Endothelial cell of coronary artery (primary cell): ENCODE data around the gene GCM1. TPM values are rescaled to one million over a fixed set of nuclear protein-coding genes. Genes with fewer than 3 reads are reported as not detected.

Source experiments
- total RNA-seq: library from RNA; depleted of rRNA; stranded (reverse); fragments of >200 nt; gene quantifications from 2 replicates; pipeline ENCODE4 v1.2.3, GENCODE V29; 2014

The GCM1 gene
- total RNA-seq, result not detected in 2 replicates

GRCh38 chr6:53148684-53149083, at the start of gene GCM1:
TSS of gene GCM1 (minus strand) at chr6:53148841. CDS start at chr6:53145632, 3,209 bp downstream.

Other genes starting within 250 kb of the GCM1 start
- not detected in 2 replicates for gene GSTA3, start 239.1 kb downstream of the GCM1 start, total RNA-seq
- gene GSTA4, start 153.6 kb downstream of the GCM1 start, total RNA-seq, result 15.1 and 17.1 TPM in 2 replicates
- 3.1 and 4.6 TPM in 2 replicates for gene CILK1, start 87.0 kb downstream of the GCM1 start, total RNA-seq
- gene FBXO9, start 83.4 kb downstream of the GCM1 start, total RNA-seq, result 20.2 and 20.8 TPM in 2 replicates
- 59.2 and 81.4 TPM in 2 replicates for gene ELOVL5, start 200.1 kb upstream of the GCM1 start, total RNA-seq